H9 (cell line): Measurements from ENCODE around the gene CTCFL. TPM values are rescaled to one million over a fixed set of nuclear protein-coding genes. Genes with fewer than 3 reads are reported as not detected.

ENCODE experiments used
- DNase-seq: peaks from one replicate; pipeline ENCODE4 v3.0.0-alpha.2; 2017
- H2AFZ ChIP-seq: one replicate; pipeline ENCODE4 v1.6.1; 2013; ENCODE audit warnings: mild to moderate bottlenecking, low read length, control low read depth, moderate library complexity
- H2AK5ac ChIP-seq: 2 replicates; pipeline ENCODE4 v1.6.1; 2013; ENCODE audit warnings: low read length, control low read depth, mixed read lengths; ENCODE audit not compliant: insufficient read length
- H2BK120ac ChIP-seq: one replicate; pipeline ENCODE4 v1.6.1; 2013; ENCODE audit warnings: low read depth, mild to moderate bottlenecking, low read length, control low read depth, inconsistent platforms; ENCODE audit not compliant: poor library complexity, severe bottlenecking
- H2BK12ac ChIP-seq: 2 replicates; pipeline ENCODE4 v1.6.1; 2013; ENCODE audit warnings: low read length, control low read depth, mixed read lengths, low read depth; ENCODE audit not compliant: insufficient read length
- H2BK15ac ChIP-seq: 2 replicates; pipeline ENCODE4 v1.6.1; 2013; ENCODE audit warnings: low read depth, low read length, control low read depth
- H2BK20ac ChIP-seq: one replicate; pipeline ENCODE4 v1.6.1; 2013; ENCODE audit warnings: low read depth, mild to moderate bottlenecking, low read length, control low read depth, inconsistent platforms; ENCODE audit not compliant: poor library complexity, severe bottlenecking
- H2BK5ac ChIP-seq: 2 replicates; pipeline ENCODE4 v1.6.1; 2013; ENCODE audit warnings: low read length, control low read depth, mixed read lengths; ENCODE audit not compliant: insufficient read length
- H3K14ac ChIP-seq: 2 replicates; pipeline ENCODE4 v1.6.1; 2013; ENCODE audit warnings: low read length, control low read depth; ENCODE audit not compliant: insufficient read depth
- H3K18ac ChIP-seq: 2 replicates; pipeline ENCODE4 v1.6.1; 2013; ENCODE audit warnings: low read depth, mild to moderate bottlenecking, mixed read lengths, low read length, control low read depth; ENCODE audit not compliant: insufficient read length
- H3K23ac ChIP-seq: 2 replicates; pipeline ENCODE4 v1.6.1; 2013; ENCODE audit warnings: low read length, control low read depth, mixed read lengths, low read depth; ENCODE audit not compliant: insufficient read length
- H3K23me2 ChIP-seq: 2 replicates; pipeline ENCODE4 v1.6.1; 2013; ENCODE audit warnings: low read depth, mild to moderate bottlenecking, mixed read lengths, low read length, control low read depth; ENCODE audit not compliant: insufficient read length, poor library complexity, severe bottlenecking
- H3K27ac ChIP-seq: 2 replicates; pipeline ENCODE4 v1.5.1; 2013; ENCODE audit warnings: low read length, control low read depth, mixed read lengths, low read depth; ENCODE audit not compliant: insufficient read length
- H3K27me3 ChIP-seq: 2 replicates; pipeline ENCODE4 v1.6.1; 2013; ENCODE audit warnings: low read length, control low read depth, inconsistent platforms; ENCODE audit not compliant: insufficient read depth
- H3K4ac ChIP-seq: 2 replicates; pipeline ENCODE4 v1.6.1; 2013; ENCODE audit warnings: low read depth, mild to moderate bottlenecking, control low read depth, inconsistent platforms, low read length, moderate library complexity
- H3K4me1 ChIP-seq: 2 replicates; pipeline ENCODE4 v1.6.1; 2013; ENCODE audit warnings: low read length, control low read depth, inconsistent platforms; ENCODE audit not compliant: insufficient read depth
- H3K4me2 ChIP-seq: 2 replicates; pipeline ENCODE4 v1.6.1; 2013; ENCODE audit warnings: low read length, control low read depth, mixed read lengths; ENCODE audit not compliant: insufficient read length, insufficient read depth
- H3K56ac ChIP-seq: 2 replicates; pipeline ENCODE4 v1.6.1; 2013; ENCODE audit warnings: low read depth, mild to moderate bottlenecking, mixed read lengths, low read length, control low read depth; ENCODE audit not compliant: insufficient read length
- H3K79me1 ChIP-seq: 2 replicates; pipeline ENCODE4 v1.6.1; 2013; ENCODE audit warnings: low read depth, mild to moderate bottlenecking, moderate library complexity, low read length, control low read depth, inconsistent platforms; ENCODE audit not compliant: insufficient read depth, poor library complexity, severe bottlenecking
- H3K79me2 ChIP-seq: 2 replicates; pipeline ENCODE4 v1.6.1; 2013; ENCODE audit warnings: low read length, control low read depth, inconsistent platforms; ENCODE audit not compliant: insufficient read depth
- H3K9ac ChIP-seq: 2 replicates; pipeline ENCODE4 v1.6.1; 2013; ENCODE audit warnings: low read length, control low read depth, mixed read lengths; ENCODE audit not compliant: insufficient read length; ENCODE audit errors: extremely low read depth
- H3K9me3 ChIP-seq: one replicate; pipeline ENCODE4 v1.6.1; 2013; ENCODE audit warnings: low read depth, low read length, inconsistent platforms; ENCODE audit not compliant: control insufficient read depth
- H3T11ph ChIP-seq: one replicate; pipeline ENCODE4 v1.6.1; 2013; ENCODE audit warnings: mild to moderate bottlenecking, low read length, control low read depth, inconsistent platforms
- H4K20me1 ChIP-seq: one replicate; pipeline ENCODE4 v1.6.1; 2013; ENCODE audit not compliant: control insufficient read depth, insufficient read length, insufficient read depth
- H4K5ac ChIP-seq: 2 replicates; pipeline ENCODE4 v1.6.1; 2013; ENCODE audit warnings: low read depth, mild to moderate bottlenecking, mixed read lengths, low read length, control low read depth; ENCODE audit not compliant: insufficient read length
- H4K8ac ChIP-seq: replicated peaks from 2 replicates; pipeline ENCODE4 v1.6.1; 2013; ENCODE audit warnings: low read length, control low read depth, mixed read lengths, low read depth; ENCODE audit not compliant: insufficient read length
- H4K91ac ChIP-seq: 2 replicates; pipeline ENCODE4 v1.6.1; 2013; ENCODE audit warnings: low read depth, mild to moderate bottlenecking, moderate library complexity, mixed read lengths, low read length, control low read depth; ENCODE audit not compliant: insufficient read length
- H3K27ac Mint-ChIP-seq, 3 experiments: 2 replicates in 2 of 3; 3 replicates in 1 of 3; pipeline ENCODE4 v1.8.0; 2020 to 2021; ENCODE audit warnings: mixed read lengths in 3 of 3, mild to moderate bottlenecking in 1 of 3, moderate library complexity in 1 of 3
- H3K27me3 Mint-ChIP-seq: 2 replicates; pipeline ENCODE4 v1.8.0; 2021; ENCODE audit warnings: low read depth, mild to moderate bottlenecking, moderate library complexity, mixed read lengths
- H3K36me3 Mint-ChIP-seq, 3 experiments: 2 replicates in 2 of 3; 3 replicates in 1 of 3; pipeline ENCODE4 v1.8.0; 2020 to 2021; ENCODE audit warnings: low read depth in 3 of 3, mixed read lengths in 3 of 3; ENCODE audit not compliant: insufficient read depth in 1 of 3
- H3K4me1 Mint-ChIP-seq, 2 experiments: 2 replicates each; pipeline ENCODE4 v1.8.0; 2020; ENCODE audit warnings: mixed read lengths in 2 of 2
- H3K4me3 Mint-ChIP-seq, 2 experiments: 2 replicates in 1 of 2; 3 replicates in 1 of 2; pipeline ENCODE4 v1.8.0; 2020 to 2021; ENCODE audit warnings: mild to moderate bottlenecking in 2 of 2, mixed read lengths in 2 of 2, moderate library complexity in 1 of 2
- H3K9me3 Mint-ChIP-seq, 2 experiments: 2 replicates in 1 of 2; 3 replicates in 1 of 2; pipeline ENCODE4 v1.8.0; 2020; ENCODE audit warnings: mild to moderate bottlenecking in 2 of 2, mixed read lengths in 2 of 2, moderate library complexity in 1 of 2
- WGBS: extraction: QIAGEN DNeasy Blood & Tissue Kit; methylation state at CpG from one replicate; pipeline ENCODE4 v1.1.7; 2013; ENCODE audit warnings: missing lambda C conversion rate, low lambda C conversion rate, mixed read lengths; ENCODE audit not compliant: insufficient read length; ENCODE audit errors: extremely low coverage; 5-methylcytosine and 5-hydroxymethylcytosine counted together
- total RNA-seq: library from RNA; stranded (reverse); gene quantifications from 2 replicates; pipeline ENCODE4 v1.2.1, GENCODE V29; 2021
- TF ChIP-seq, protein P1 (sequence below): fragments of 200-600 bp; sonication (generic); conservative IDR thresholded peaks from 3 replicates; pipeline ENCODE4 v1.8.0; 2021; ENCODE audit warnings: antibody characterized with exemption, mild to moderate bottlenecking

The CTCFL gene
- total RNA-seq, 1 experiment from 2014 or later: 0.90 TPM

DNA sequence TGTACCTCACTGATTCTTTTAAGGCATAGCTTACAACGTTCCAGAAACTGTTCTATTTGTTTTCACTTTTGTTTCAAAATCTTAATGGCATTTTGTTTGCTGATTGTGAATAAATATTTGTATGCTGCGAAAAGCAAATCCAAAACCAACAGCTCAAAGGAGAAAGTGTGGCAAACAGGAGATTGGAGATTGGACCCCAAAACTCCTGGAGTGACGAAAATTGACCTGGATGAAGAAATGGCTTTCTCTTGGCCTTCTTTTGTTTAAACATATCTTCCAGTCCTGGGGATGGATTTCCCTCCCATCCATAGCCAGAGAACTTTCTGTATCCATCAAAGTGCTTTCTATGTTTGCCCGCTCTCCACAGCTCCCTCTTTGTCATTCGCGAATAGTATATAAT lies 2.8 kb upstream of the CTCFL start:
- peaks cover 3% of the 10 kb centered on the region for H3K27me3 Mint-ChIP-seq
- no peak overlapping the region for H3K4ac ChIP-seq
- H3K4me2 ChIP-seq: no peak overlapping the region
- H3K79me2 ChIP-seq: no peaks in the 10 kb centered on the region
- no peak overlapping the region for H2AK5ac ChIP-seq
- H3K27me3 ChIP-seq: no peaks in the 10 kb centered on the region
- no peak overlapping the region for H2BK5ac ChIP-seq
- no peak for DNase-seq
- H3K9me3 ChIP-seq: no peaks in the 10 kb centered on the region
- H3K9ac ChIP-seq: no peak overlapping the region
- H3K4me3 Mint-ChIP-seq: no peak overlapping the region
- TF ChIP-seq, protein P1, sequence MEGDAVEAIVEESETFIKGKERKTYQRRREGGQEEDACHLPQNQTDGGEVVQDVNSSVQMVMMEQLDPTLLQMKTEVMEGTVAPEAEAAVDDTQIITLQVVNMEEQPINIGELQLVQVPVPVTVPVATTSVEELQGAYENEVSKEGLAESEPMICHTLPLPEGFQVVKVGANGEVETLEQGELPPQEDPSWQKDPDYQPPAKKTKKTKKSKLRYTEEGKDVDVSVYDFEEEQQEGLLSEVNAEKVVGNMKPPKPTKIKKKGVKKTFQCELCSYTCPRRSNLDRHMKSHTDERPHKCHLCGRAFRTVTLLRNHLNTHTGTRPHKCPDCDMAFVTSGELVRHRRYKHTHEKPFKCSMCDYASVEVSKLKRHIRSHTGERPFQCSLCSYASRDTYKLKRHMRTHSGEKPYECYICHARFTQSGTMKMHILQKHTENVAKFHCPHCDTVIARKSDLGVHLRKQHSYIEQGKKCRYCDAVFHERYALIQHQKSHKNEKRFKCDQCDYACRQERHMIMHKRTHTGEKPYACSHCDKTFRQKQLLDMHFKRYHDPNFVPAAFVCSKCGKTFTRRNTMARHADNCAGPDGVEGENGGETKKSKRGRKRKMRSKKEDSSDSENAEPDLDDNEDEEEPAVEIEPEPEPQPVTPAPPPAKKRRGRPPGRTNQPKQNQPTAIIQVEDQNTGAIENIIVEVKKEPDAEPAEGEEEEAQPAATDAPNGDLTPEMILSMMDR: no peak
- H3K23ac ChIP-seq: no peak overlapping the region
- no peaks in the 10 kb centered on the region for H4K20me1 ChIP-seq
- no peak overlapping the region for H4K8ac ChIP-seq
- H3K79me1 ChIP-seq: no peaks in the 10 kb centered on the region
- no peaks in the 10 kb centered on the region for H3K23me2 ChIP-seq
- H2BK12ac ChIP-seq: no peak overlapping the region
- no peak overlapping the region for H2BK15ac ChIP-seq
- no peak overlapping the region for H2BK20ac ChIP-seq
- no peaks in the 10 kb centered on the region; the same call in 1 of the 2 replicates for H3K4me1 ChIP-seq
- H3K9me3 Mint-ChIP-seq: peaks cover 0 to 1% of the 10 kb centered on the region in 2 experiments; a peak in 1 of 5 replicates
- no peaks in the 10 kb centered on the region; a peak in 1 of 7 replicates for H3K36me3 Mint-ChIP-seq
- H3K4me1 Mint-ChIP-seq: peaks cover 18 to 22% of the 10 kb centered on the region in 2 experiments
- no peak overlapping the region for H3K27ac ChIP-seq
- H2AFZ ChIP-seq: no peak overlapping the region
- no peak overlapping the region for H4K91ac ChIP-seq
- no CpG with 5 or more reads among the region's 6 CpGs for WGBS
- no peak overlapping the region for H3K56ac ChIP-seq
- no peak overlapping the region for H3K14ac ChIP-seq
- H3K27ac Mint-ChIP-seq: no peak overlapping the region
- no peak overlapping the region for H3T11ph ChIP-seq
- H2BK120ac ChIP-seq: no peak overlapping the region
- no peak overlapping the region for H4K5ac ChIP-seq
- no peak overlapping the region for H3K18ac ChIP-seq
